ENCODE data around the gene DNAAF3.

Gene DNAAF3

GRCh38 chr19:55153652-55154264, 12.7 kb downstream of the DNAAF3 start:
- no peak for DNase-seq (ENCODE audit: low read depth)
- no peak overlapping the region for H3K4me3 ChIP-seq (ENCODE audit: control insufficient read depth, low read depth, low read length)

GRCh38 chr19:55152017-55152416, 14.4 kb downstream of the DNAAF3 start:
- no peak for DNase-seq (ENCODE audit: low read depth)
- no peak for TF ChIP-seq CTCF (IDR thresholded peaks at IDR 0.05; ENCODE audit: control insufficient read depth, insufficient read depth, low read depth, low read length, missing control alignments)
- no peak overlapping the region for H3K4me3 ChIP-seq (ENCODE audit: control insufficient read depth, low read depth, low read length)

More at GRCh38 chr19:55153652-55154264, 12.7 kb downstream of the DNAAF3 start:
- no peak for TF ChIP-seq CTCF (IDR thresholded peaks at IDR 0.05; ENCODE audit: control insufficient read depth, insufficient read depth, low read depth, low read length, missing control alignments)

GRCh38 chr19:55149078-55150003, 17.1 kb downstream of the DNAAF3 start, which contains the start of gene TNNT1:
TSS of gene TNNT1 (minus strand) at chr19:55149206. CDS start at chr19:55147157, 2,049 bp downstream.
- no peak within 1 kb of the TSS for H3K4me3 ChIP-seq (ENCODE audit: control insufficient read depth, low read depth, low read length)
- DNase-seq (ENCODE audit: low read depth), result no peak
- no peak for TF ChIP-seq CTCF (IDR thresholded peaks at IDR 0.05; ENCODE audit: control insufficient read depth, insufficient read depth, low read depth, low read length, missing control alignments)

- TF ChIP-seq CTCF (IDR thresholded peaks at IDR 0.05; ENCODE audit: control insufficient read depth, insufficient read depth, low read depth, low read length, missing control alignments), result no peak
- no peak for DNase-seq (ENCODE audit: low read depth)
- H3K4me3 ChIP-seq (ENCODE audit: control insufficient read depth, low read depth, low read length), result no peak overlapping the region
Measured at GRCh38 chr19:55147545-55148251, 18.7 kb downstream of the DNAAF3 start.

- H3K4me3 ChIP-seq (ENCODE audit: control insufficient read depth, low read depth, low read length), result no peak overlapping the region
- TF ChIP-seq CTCF (IDR thresholded peaks at IDR 0.05; ENCODE audit: control insufficient read depth, insufficient read depth, low read depth, low read length, missing control alignments), result no peak
- DNase-seq (ENCODE audit: low read depth), result no peak
Measured at GRCh38 chr19:55146705-55147273, 19.6 kb downstream of the DNAAF3 start.

GRCh38 chr19:55146078-55146704, 20.2 kb downstream of the DNAAF3 start:
- DNase-seq (ENCODE audit: low read depth), result no peak
- no peak overlapping the region for H3K4me3 ChIP-seq (ENCODE audit: control insufficient read depth, low read depth, low read length)
- peak; percentile 58 for TF ChIP-seq CTCF (IDR thresholded peaks at IDR 0.05; ENCODE audit: control insufficient read depth, insufficient read depth, low read depth, low read length, missing control alignments)
